ENCODE data around the gene TNRC18.

GRCh38 chr7:5437987-5438386 is 14.4 kb upstream of the TNRC18 start:
- TF ChIP-seq POLR2A (IDR thresholded peaks at IDR 0.05; ENCODE audit: low read depth, low read length) (no peak), POLR2AphosphoS5 (IDR thresholded peaks at IDR 0.05; ENCODE audit: low read depth, low read length) (no peak), TAF1 (IDR thresholded peaks at IDR 0.05; ENCODE audit: low read depth, low read length) (no peak), SPI1 (IDR thresholded peaks at IDR 0.05; ENCODE audit: low read depth, low read length) (no peak), POU2F2 (IDR thresholded peaks at IDR 0.05; ENCODE audit: low read depth, low read length) (no peak)
